Measurements from ENCODE around the gene PLA2G1B. TPM values are rescaled to one million over a fixed set of nuclear protein-coding genes. Genes with fewer than 3 reads are reported as not detected.
A peak's percentile ranks its signal among the peaks of the same experiment; 100 is the strongest.

The PLA2G1B gene
- total RNA-seq, 1 experiment from 2014 or later: not detected

DNA sequence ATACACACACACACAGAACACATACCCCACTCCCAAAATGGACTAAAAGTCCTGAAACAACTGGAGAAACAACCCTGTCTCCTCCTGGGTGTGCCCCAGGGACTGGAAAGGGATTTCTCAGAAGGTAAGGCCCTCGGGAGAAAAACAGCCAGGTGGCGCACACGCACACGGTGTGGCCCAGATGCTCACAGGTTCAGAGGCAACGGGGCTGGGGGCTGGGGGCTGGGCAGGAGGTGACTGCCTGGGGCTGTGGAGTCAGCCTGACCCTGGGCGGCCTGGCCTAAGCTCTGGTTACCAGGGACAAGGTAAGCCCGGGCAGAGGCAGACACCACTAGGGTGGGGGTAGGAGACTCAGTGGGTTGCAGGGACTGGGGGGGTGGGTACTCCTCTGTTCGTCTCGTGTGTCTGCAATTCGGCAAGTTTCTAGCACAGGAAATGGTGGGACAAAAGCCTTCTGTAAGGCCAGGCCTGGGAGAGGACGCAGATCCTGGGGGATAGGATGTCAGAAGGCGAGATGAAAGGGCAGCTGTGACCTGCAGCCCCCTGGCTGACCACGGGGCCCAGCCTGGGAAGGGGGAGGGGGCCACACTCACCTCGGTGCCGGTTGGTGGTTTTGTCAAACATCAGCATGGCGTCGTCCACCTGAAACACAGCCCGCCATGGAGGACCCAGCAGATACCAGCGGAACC lies 31.0 kb upstream of the PLA2G1B start:
- no peak overlapping the region for H3K27ac ChIP-seq (ENCODE audit: low read depth, low read length, poor library complexity, severe bottlenecking)
- intact Hi-C loops (cut with micrococcal nuclease; ENCODE audit: unreplicated experiment): loop anchor here (10.0 kb wide), 1 partner anchor 756 kb away; no protein-coding TSS in a partner anchor
- TF ChIP-seq EZH2 (IDR thresholded peaks at IDR 0.05; ENCODE audit: borderline replicate concordance, low read depth, low read length, poor library complexity, severe bottlenecking) (no peak), CTCF (conservative IDR thresholded peaks at IDR 0.05; ENCODE audit: low read depth, low read length) (no peak)
- BruUV-seq (replicated peaks): no TSS peak
- ChIA-PET POLR2A (ENCODE audit: low non-redundant PET) (no interaction called here), CTCF (no interaction called here)
- peaks cover 22% of the 10 kb centered on the region for H3K4me1 ChIP-seq (ENCODE audit: insufficient read depth, low read length, poor library complexity, severe bottlenecking)
- no peaks in the 10 kb centered on the region for H3K9me3 ChIP-seq (ENCODE audit: low read depth, low read length, poor library complexity, severe bottlenecking)
- DNase-seq (ENCODE audit: low spot score): no peak
- no peaks in the 10 kb centered on the region for H3K27me3 ChIP-seq (replicated peaks; ENCODE audit: insufficient read depth, low read depth, low read length, poor library complexity)
- no peak overlapping the region for H3K4me3 ChIP-seq (ENCODE audit: low read depth, low read length, poor library complexity, severe bottlenecking)
- no peaks in the 10 kb centered on the region for H3K36me3 ChIP-seq (ENCODE audit: insufficient read depth, low read length, poor library complexity, severe bottlenecking)

DNA sequence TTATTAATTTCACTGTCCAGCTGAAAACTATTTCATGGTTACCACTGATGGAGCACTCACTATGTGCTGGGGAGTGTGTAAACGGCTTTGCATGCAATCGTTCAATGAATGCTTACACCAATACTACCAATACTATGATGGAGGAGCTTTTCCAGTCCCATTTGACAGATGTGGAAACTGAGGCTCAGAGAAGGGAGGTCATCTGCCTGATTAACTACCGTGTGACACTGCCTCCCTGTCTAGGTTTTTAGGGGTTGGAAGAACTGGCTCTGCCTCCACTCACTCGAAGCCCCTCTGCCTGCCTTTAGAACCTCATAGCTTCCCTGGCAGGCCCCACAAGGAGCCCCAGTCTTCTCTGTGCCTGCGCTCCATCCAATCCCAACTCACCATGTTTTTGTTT lies 29.5 kb upstream of the PLA2G1B start:
- ChIA-PET CTCF (interaction anchor here (0.5 to 0.7 kb wide), 2 partner anchors 77 to 82 kb away, joined by 3 to 4 read pairs; no protein-coding TSS in a partner anchor), POLR2A (ENCODE audit: low non-redundant PET) (no interaction called here)
- Histone ChIP-seq H3K9me3 (ENCODE audit: low read depth, low read length, poor library complexity, severe bottlenecking) (no peaks in the 10 kb centered on the region), H3K36me3 (ENCODE audit: insufficient read depth, low read length, poor library complexity, severe bottlenecking) (no peaks in the 10 kb centered on the region), H3K27me3 (replicated peaks; ENCODE audit: insufficient read depth, low read depth, low read length, poor library complexity) (no peaks in the 10 kb centered on the region), H3K4me3 (ENCODE audit: low read depth, low read length, poor library complexity, severe bottlenecking) (peak overlapping the region; percentile 20), H3K4me1 (ENCODE audit: insufficient read depth, low read length, poor library complexity, severe bottlenecking) (peaks cover 8% of the 10 kb centered on the region), H3K27ac (ENCODE audit: low read depth, low read length, poor library complexity, severe bottlenecking) (no peak overlapping the region)
- BruUV-seq (replicated peaks): no TSS peak
- no peak for DNase-seq (ENCODE audit: low spot score)
- intact Hi-C loops (cut with micrococcal nuclease; ENCODE audit: unreplicated experiment): loop anchor here (10.0 kb wide), 1 partner anchor 758 kb away; no protein-coding TSS in a partner anchor
- TF ChIP-seq CTCF (conservative IDR thresholded peaks at IDR 0.05; ENCODE audit: low read depth, low read length): no peak
- TF ChIP-seq EZH2 (IDR thresholded peaks at IDR 0.05; ENCODE audit: borderline replicate concordance, low read depth, low read length, poor library complexity, severe bottlenecking): no peak

- H3K9me3 ChIP-seq (ENCODE audit: low read depth, low read length, poor library complexity, severe bottlenecking): no peaks in the 10 kb centered on the region
- POLR2A ChIA-PET (ENCODE audit: low non-redundant PET): no interaction called here
- H3K4me3 ChIP-seq (ENCODE audit: low read depth, low read length, poor library complexity, severe bottlenecking): peak overlapping the region; percentile 20
- CTCF ChIA-PET: interaction anchor here (0.7 kb wide), 1 partner anchor 78 kb away, joined by 4 read pairs; no protein-coding TSS in a partner anchor
- peak; percentile 91 for DNase-seq (ENCODE audit: low spot score)
- no peak overlapping the region for H3K27ac ChIP-seq (ENCODE audit: low read depth, low read length, poor library complexity, severe bottlenecking)
- H3K4me1 ChIP-seq (ENCODE audit: insufficient read depth, low read length, poor library complexity, severe bottlenecking): peaks cover 5% of the 10 kb centered on the region
- TF ChIP-seq EZH2 (IDR thresholded peaks at IDR 0.05; ENCODE audit: borderline replicate concordance, low read depth, low read length, poor library complexity, severe bottlenecking) (no peak), CTCF (conservative IDR thresholded peaks at IDR 0.05; ENCODE audit: low read depth, low read length) (peak; percentile 92)
- intact Hi-C loops (cut with micrococcal nuclease; ENCODE audit: unreplicated experiment): loop anchor here (1.0 to 10.0 kb wide), 2 partner anchors 74 to 758 kb away; no protein-coding TSS in a partner anchor
- H3K27me3 ChIP-seq (replicated peaks; ENCODE audit: insufficient read depth, low read depth, low read length, poor library complexity): no peaks in the 10 kb centered on the region
- H3K36me3 ChIP-seq (ENCODE audit: insufficient read depth, low read length, poor library complexity, severe bottlenecking): no peaks in the 10 kb centered on the region
- BruUV-seq (replicated peaks): no TSS peak
Observed at GRCh38 chr12:120356567-120357030, 29.0 kb upstream of the PLA2G1B start.

All from A673 (cell line).